Osteocyte (in vitro differentiated cells): ENCODE data around the gene UNC119. TPM values are rescaled to one million over a fixed set of nuclear protein-coding genes. Genes with fewer than 3 reads are reported as not detected.

Source experiments
- DNase-seq: peaks from one replicate; pipeline ENCODE4 v3.0.0; 2021; ENCODE audit warnings: mixed read lengths; ENCODE audit not compliant: unreplicated experiment; ENCODE audit errors: extremely low spot score
- H3K27ac Mint-ChIP-seq: one replicate; pipeline ENCODE4 v1.8.0; 2021; ENCODE audit warnings: mild to moderate bottlenecking, mixed read lengths; ENCODE audit not compliant: unreplicated experiment
- H3K27me3 Mint-ChIP-seq: one replicate; pipeline ENCODE4 v1.8.0; 2021; ENCODE audit warnings: mixed read lengths; ENCODE audit not compliant: unreplicated experiment
- H3K36me3 Mint-ChIP-seq: one replicate; pipeline ENCODE4 v1.8.0; 2021; ENCODE audit warnings: mixed read lengths; ENCODE audit not compliant: unreplicated experiment
- H3K4me1 Mint-ChIP-seq: one replicate; pipeline ENCODE4 v1.8.0; 2021; ENCODE audit warnings: mixed read lengths; ENCODE audit not compliant: unreplicated experiment
- H3K4me3 Mint-ChIP-seq: one replicate; pipeline ENCODE4 v1.8.0; 2021; ENCODE audit warnings: mild to moderate bottlenecking, moderate library complexity, mixed read lengths; ENCODE audit not compliant: unreplicated experiment
- H3K9me3 Mint-ChIP-seq: one replicate; pipeline ENCODE4 v1.8.0; 2021; ENCODE audit warnings: mixed read lengths; ENCODE audit not compliant: unreplicated experiment
- CTCF ChIP-seq: fragments of 200-600 bp; sonication (generic); IDR thresholded peaks from 2 replicates; pipeline ENCODE4 v1.5.0; 2021; ENCODE audit warnings: antibody characterized with exemption, mild to moderate bottlenecking, moderate library complexity
- total RNA-seq: library from RNA; stranded (reverse); gene quantifications from 2 replicates; pipeline ENCODE4 v1.2.1, GENCODE V29; 2021

Gene UNC119
- total RNA-seq, 1 donor from 2014 or later, result 34.9 TPM

- Mint-ChIP-seq H3K9me3 (no peaks in the 10 kb centered on the region), H3K27me3 (no peaks in the 10 kb centered on the region), H3K4me3 (peak overlapping the region; percentile 98), H3K36me3 (peaks cover 21% of the 10 kb centered on the region), H3K4me1 (peaks cover 21% of the 10 kb centered on the region), H3K27ac (peak overlapping the region; percentile 72)
- DNase-seq, result no peak
- no peak for TF ChIP-seq CTCF
Measured at GRCh38 chr17:28551421-28552175, 826 bp downstream of the UNC119 start.

- H3K27me3 Mint-ChIP-seq, result no peaks in the 10 kb centered on the region
- DNase-seq, result no peak
- peaks cover 21% of the 10 kb centered on the region for H3K4me1 Mint-ChIP-seq
- no peak for TF ChIP-seq CTCF
- no peak overlapping the region for H3K4me3 Mint-ChIP-seq
- H3K9me3 Mint-ChIP-seq, result no peaks in the 10 kb centered on the region
- no peak overlapping the region for H3K27ac Mint-ChIP-seq
- H3K36me3 Mint-ChIP-seq, result peaks cover 13% of the 10 kb centered on the region
Measured at GRCh38 chr17:28550858-28551257, 1.6 kb downstream of the UNC119 start.

GRCh38 chr17:28549236-28550132 is 2.9 kb downstream of the UNC119 start:
- Mint-ChIP-seq H3K27me3 (no peaks in the 10 kb centered on the region), H3K4me1 (peaks cover 21% of the 10 kb centered on the region), H3K36me3 (peaks cover 9% of the 10 kb centered on the region), H3K9me3 (no peaks in the 10 kb centered on the region), H3K4me3 (no peak overlapping the region), H3K27ac (no peak overlapping the region)
- DNase-seq, result no peak
- no peak for TF ChIP-seq CTCF

GRCh38 chr17:28548417-28549130 is 3.9 kb downstream of the UNC119 start:
- H3K9me3 Mint-ChIP-seq, result no peaks in the 10 kb centered on the region
- peaks cover under 1% of the 10 kb centered on the region for H3K36me3 Mint-ChIP-seq
- peak; percentile 3 for TF ChIP-seq CTCF
- H3K4me1 Mint-ChIP-seq, result peaks cover 21% of the 10 kb centered on the region
- no peak overlapping the region for H3K4me3 Mint-ChIP-seq
- no peak for DNase-seq
- no peaks in the 10 kb centered on the region for H3K27me3 Mint-ChIP-seq
- no peak overlapping the region for H3K27ac Mint-ChIP-seq
